GM06990 (cell line): ENCODE measurements around the gene TATDN3.

Experiments used
- DNase-seq: peaks from one replicate; pipeline ENCODE4 v3.0.0-alpha.2; 2011; ENCODE audit not compliant: insufficient read length; ENCODE audit errors: extremely low read depth
- H3K27me3 ChIP-seq: replicated peaks from 2 replicates; pipeline ENCODE4 v1.6.0; 2011; ENCODE audit warnings: low read length; ENCODE audit not compliant: control insufficient read depth, insufficient read depth
- H3K36me3 ChIP-seq: 2 replicates; pipeline ENCODE4 v1.5.1; 2011; ENCODE audit warnings: low read length; ENCODE audit not compliant: control insufficient read depth, insufficient read depth
- H3K4me3 ChIP-seq: replicated peaks from 2 replicates; pipeline ENCODE4 v1.5.1; 2011; ENCODE audit warnings: low read depth, mild to moderate bottlenecking, control low read depth, low read length
- TF ChIP-seq, protein P1 (sequence below): IDR thresholded peaks from 2 replicates; pipeline ENCODE4 v1.5.1; 2011; ENCODE audit warnings: low read length, control low read depth, mild to moderate bottlenecking, inconsistent platforms; ENCODE audit not compliant: insufficient read depth, poor library complexity, severe bottlenecking

Gene TATDN3

DNA sequence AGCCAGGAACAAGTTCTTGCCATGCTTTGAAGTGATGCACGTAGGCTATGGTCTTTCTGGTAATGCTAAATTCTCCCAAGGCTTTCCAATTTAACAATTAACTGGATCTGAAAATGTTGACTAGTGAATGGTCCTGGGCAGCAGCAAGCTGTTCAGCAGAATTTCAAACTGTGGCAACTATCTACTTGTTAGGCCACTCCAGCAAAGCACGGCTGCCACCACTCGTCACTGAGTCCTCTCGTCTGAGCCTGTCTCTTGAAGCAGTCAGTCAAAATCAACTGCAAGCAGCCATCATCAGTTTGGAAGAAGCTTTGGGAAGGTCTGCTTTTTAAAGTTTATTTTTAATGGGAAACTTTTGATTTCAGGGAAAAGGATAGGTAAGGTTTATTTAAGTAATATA lies 72.5 kb downstream of the TATDN3 start:
- TF ChIP-seq, protein P1, sequence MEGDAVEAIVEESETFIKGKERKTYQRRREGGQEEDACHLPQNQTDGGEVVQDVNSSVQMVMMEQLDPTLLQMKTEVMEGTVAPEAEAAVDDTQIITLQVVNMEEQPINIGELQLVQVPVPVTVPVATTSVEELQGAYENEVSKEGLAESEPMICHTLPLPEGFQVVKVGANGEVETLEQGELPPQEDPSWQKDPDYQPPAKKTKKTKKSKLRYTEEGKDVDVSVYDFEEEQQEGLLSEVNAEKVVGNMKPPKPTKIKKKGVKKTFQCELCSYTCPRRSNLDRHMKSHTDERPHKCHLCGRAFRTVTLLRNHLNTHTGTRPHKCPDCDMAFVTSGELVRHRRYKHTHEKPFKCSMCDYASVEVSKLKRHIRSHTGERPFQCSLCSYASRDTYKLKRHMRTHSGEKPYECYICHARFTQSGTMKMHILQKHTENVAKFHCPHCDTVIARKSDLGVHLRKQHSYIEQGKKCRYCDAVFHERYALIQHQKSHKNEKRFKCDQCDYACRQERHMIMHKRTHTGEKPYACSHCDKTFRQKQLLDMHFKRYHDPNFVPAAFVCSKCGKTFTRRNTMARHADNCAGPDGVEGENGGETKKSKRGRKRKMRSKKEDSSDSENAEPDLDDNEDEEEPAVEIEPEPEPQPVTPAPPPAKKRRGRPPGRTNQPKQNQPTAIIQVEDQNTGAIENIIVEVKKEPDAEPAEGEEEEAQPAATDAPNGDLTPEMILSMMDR = no peak
- H3K36me3 ChIP-seq = peaks cover 3% of the 10 kb centered on the region
- H3K27me3 ChIP-seq = no peaks in the 10 kb centered on the region

More for the DNA sequence above, 72.5 kb downstream of the TATDN3 start:
- DNase-seq = no peak
- no peak overlapping the region for H3K4me3 ChIP-seq
